HG03342 (cell line): ENCODE data around the gene LUM.

Source experiments
- ATAC-seq: cut with Tn5 transposase; IDR thresholded peaks from one replicate; pipeline ENCODE4 v1.9.1; 2021; ENCODE audit warnings: mild to moderate bottlenecking, moderate library complexity; ENCODE audit not compliant: unreplicated experiment

The LUM gene

GRCh38 chr12:91111366-91112325 is at the start of gene LUM:
Gene LUM (minus strand): TSS chr12:91111494. CDS start chr12:91108979, 2,515 bp downstream.
- ATAC-seq, result no peak

- ATAC-seq, result no peak
These were observed 49.7 kb upstream of the LUM start for GRCh38 chr12:91161009-91161408.

GRCh38 chr12:91155990-91156389 is 44.7 kb upstream of the LUM start:
- ATAC-seq, result no peak

- ATAC-seq, result no peak
These were observed 42.8 kb upstream of the LUM start for GRCh38 chr12:91154131-91154530.

GRCh38 chr12:91144053-91144452 is 32.8 kb upstream of the LUM start:
- no peak for ATAC-seq

GRCh38 chr12:91143206-91143605 is 31.9 kb upstream of the LUM start:
- ATAC-seq, result no peak

GRCh38 chr12:91142221-91142631 is 30.9 kb upstream of the LUM start:
- no peak for ATAC-seq

- no peak for ATAC-seq
These were observed 29.0 kb upstream of the LUM start for GRCh38 chr12:91140026-91140931.

- ATAC-seq, result no peak
These were observed 28.0 kb upstream of the LUM start for GRCh38 chr12:91139286-91139685.

- ATAC-seq, result no peak
These were observed 27.1 kb upstream of the LUM start for GRCh38 chr12:91138337-91138920.

- no peak for ATAC-seq
These were observed 22.6 kb upstream of the LUM start for GRCh38 chr12:91133871-91134270.

GRCh38 chr12:91129662-91130362 is 18.5 kb upstream of the LUM start:
- no peak for ATAC-seq

- ATAC-seq, result no peak
These were observed 16.5 kb upstream of the LUM start for GRCh38 chr12:91127751-91128150.

GRCh38 chr12:91127306-91127705 is 16.0 kb upstream of the LUM start:
- ATAC-seq, result no peak

- ATAC-seq, result no peak
These were observed 15.2 kb upstream of the LUM start for GRCh38 chr12:91126516-91126915.

GRCh38 chr12:91123236-91123916 is 12.1 kb upstream of the LUM start:
- ATAC-seq, result no peak

- ATAC-seq, result no peak
These were observed 9.5 kb upstream of the LUM start for GRCh38 chr12:91120781-91121180.

- no peak for ATAC-seq
These were observed 7.8 kb upstream of the LUM start for GRCh38 chr12:91119089-91119488.

- no peak for ATAC-seq
These were observed 2.3 kb upstream of the LUM start for GRCh38 chr12:91113621-91114020.

GRCh38 chr12:91110311-91110924 is 876 bp downstream of the LUM start:
- ATAC-seq, result no peak
